Measurements from ENCODE around the gene FADS3. TPM values are rescaled to one million over a fixed set of nuclear protein-coding genes. Genes with fewer than 3 reads are reported as not detected.

FADS3 gene
- total RNA-seq, 1 donor, result 127 TPM

DNA sequence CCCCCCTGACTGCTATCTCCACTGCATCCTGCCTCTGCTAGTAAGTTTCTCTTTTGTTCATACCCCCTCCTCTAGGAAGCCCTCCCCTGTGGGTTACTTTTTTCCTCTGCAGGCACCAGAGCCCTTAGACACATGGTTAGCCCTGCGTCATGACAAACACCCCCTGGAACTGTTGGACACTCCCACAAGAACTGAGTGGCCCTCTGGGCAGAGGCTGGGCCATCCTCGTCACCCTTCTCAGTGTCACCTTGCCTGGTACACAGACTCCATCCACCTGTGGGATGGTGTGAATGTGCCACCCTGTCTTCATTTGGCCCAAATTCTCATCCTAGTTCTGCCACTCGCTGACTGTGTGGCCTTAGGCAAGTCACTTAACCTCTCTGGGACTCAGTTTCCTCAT is 30.1 kb upstream of the FADS3 start:
- DNase-seq (ENCODE audit: insufficient read length, low spot score, missing footprints), result peak; percentile 49
- Histone ChIP-seq H3K79me2 (ENCODE audit: insufficient read depth, low read length) (peaks cover 1% of the 10 kb centered on the region), H3K36me3 (ENCODE audit: insufficient read depth, low read length) (no peaks in the 10 kb centered on the region), H3K4me2 (ENCODE audit: insufficient read depth, low read length) (no peak overlapping the region), H3K4me3 (ENCODE audit: insufficient read depth, low read length) (no peak overlapping the region), H4K20me1 (ENCODE audit: insufficient read depth, low read length) (no peaks in the 10 kb centered on the region), H2AFZ (ENCODE audit: low read length) (no peak overlapping the region), H3K4me1 (ENCODE audit: insufficient read depth, low read length) (peaks cover 11% of the 10 kb centered on the region), H3K9me3 (ENCODE audit: low read depth, low read length) (no peaks in the 10 kb centered on the region), H3K27me3 (ENCODE audit: insufficient read depth, low read length) (peaks cover 10% of the 10 kb centered on the region), H3K27ac (ENCODE audit: low read depth, low read length) (no peak overlapping the region)
- TF ChIP-seq, protein P1, sequence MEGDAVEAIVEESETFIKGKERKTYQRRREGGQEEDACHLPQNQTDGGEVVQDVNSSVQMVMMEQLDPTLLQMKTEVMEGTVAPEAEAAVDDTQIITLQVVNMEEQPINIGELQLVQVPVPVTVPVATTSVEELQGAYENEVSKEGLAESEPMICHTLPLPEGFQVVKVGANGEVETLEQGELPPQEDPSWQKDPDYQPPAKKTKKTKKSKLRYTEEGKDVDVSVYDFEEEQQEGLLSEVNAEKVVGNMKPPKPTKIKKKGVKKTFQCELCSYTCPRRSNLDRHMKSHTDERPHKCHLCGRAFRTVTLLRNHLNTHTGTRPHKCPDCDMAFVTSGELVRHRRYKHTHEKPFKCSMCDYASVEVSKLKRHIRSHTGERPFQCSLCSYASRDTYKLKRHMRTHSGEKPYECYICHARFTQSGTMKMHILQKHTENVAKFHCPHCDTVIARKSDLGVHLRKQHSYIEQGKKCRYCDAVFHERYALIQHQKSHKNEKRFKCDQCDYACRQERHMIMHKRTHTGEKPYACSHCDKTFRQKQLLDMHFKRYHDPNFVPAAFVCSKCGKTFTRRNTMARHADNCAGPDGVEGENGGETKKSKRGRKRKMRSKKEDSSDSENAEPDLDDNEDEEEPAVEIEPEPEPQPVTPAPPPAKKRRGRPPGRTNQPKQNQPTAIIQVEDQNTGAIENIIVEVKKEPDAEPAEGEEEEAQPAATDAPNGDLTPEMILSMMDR (IDR thresholded peaks at IDR 0.05; ENCODE audit: extremely low read depth, low read depth, low read length), result no peak

DNA sequence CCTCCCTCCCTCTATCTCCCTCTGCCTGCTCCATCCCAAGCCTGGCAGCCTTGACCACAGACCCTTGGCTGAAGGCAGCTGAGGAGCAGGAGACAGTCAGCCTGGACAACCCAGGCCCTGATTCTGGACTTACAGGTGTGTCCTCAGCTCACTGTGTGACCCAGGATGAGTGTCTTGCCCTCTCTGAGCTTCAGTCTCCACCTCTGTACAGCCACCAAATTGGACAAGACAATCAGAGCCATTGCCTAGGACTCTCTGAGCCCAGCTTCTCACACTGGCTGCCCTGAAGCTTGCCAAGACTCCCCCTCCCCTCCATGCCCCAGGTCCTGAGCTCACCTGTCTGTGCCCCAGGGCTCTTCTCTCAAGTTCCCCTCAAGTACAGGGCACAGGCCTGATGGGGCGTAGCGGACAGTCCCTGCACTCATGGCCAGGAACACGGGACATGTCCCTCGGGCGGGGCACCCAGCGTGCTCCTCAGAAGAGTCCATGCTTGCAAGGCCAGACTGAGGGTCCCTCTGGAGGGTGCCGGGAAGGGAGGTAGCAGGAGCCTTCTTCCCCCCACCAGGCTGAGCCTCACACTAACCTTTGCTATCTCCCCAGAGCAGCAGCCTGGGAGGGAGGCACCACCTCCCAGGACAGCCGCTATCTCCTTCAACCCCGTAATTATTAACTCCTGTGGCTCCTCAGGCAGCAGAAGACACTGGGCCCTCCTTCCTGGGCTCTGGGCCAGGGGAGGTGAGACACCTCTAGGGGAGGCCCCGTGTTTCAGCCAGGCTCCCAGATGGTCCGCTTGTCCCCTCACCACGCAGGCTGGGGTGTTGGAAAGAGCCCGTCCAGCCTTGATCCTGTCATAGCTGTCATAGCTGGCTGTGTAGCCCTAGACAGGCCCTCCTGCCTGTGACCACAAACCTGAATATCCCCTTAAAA is 28.6 kb upstream of the FADS3 start:
- H2AFZ ChIP-seq (ENCODE audit: low read length), result no peak overlapping the region
- no peaks in the 10 kb centered on the region for H4K20me1 ChIP-seq (ENCODE audit: insufficient read depth, low read length)
- H3K36me3 ChIP-seq (ENCODE audit: insufficient read depth, low read length), result no peaks in the 10 kb centered on the region
- no peak overlapping the region for H3K4me3 ChIP-seq (ENCODE audit: insufficient read depth, low read length)
- peaks cover 10% of the 10 kb centered on the region for H3K27me3 ChIP-seq (ENCODE audit: insufficient read depth, low read length)
- H3K27ac ChIP-seq (ENCODE audit: low read depth, low read length), result no peak overlapping the region
- TF ChIP-seq, protein P1 (IDR thresholded peaks at IDR 0.05; ENCODE audit: extremely low read depth, low read depth, low read length), result no peak
- peaks cover 3% of the 10 kb centered on the region for H3K79me2 ChIP-seq (ENCODE audit: insufficient read depth, low read length)
- no peaks in the 10 kb centered on the region for H3K9me3 ChIP-seq (ENCODE audit: low read depth, low read length)
- DNase-seq (ENCODE audit: insufficient read length, low spot score, missing footprints), result peak; percentile 29
- H3K4me2 ChIP-seq (ENCODE audit: insufficient read depth, low read length), result no peak overlapping the region
- peaks cover 11% of the 10 kb centered on the region for H3K4me1 ChIP-seq (ENCODE audit: insufficient read depth, low read length)

DNA sequence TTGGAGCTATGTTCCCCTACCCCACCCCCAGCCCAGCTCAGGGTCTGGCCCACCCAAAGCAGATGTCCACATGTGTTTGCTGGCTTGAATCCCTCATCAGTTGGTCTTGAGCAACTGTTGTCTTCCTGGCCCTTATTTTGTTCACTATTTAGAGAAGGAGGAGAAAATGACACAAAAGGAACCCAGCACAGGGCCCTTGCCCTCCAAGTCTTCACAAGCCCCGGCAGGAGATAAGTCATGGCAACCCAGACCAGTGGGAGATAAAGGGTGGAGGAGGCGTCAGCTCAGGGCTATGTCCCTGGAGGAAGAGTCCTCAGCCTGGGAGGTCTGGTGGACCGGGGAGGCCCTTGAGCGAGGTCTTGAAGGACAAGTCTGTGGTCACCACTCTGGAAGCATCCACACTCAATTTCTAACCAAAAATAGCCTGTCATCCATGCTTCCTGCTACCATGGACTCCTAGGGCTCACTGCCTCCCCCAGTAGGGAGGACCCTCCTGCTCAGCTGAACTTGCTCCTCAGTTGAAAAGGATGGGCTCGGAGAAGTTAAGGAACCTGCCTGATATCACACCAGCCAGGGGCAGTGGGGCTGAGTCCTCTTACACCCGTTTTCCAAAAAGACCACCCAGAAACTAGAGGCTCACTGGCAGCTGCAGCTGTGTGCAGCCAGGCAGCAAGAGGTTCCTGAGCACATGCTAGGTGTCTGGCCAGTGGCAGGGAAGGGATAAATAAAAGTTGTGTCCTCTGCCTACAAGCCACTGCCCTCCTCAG is 27.8 kb upstream of the FADS3 start:
- Histone ChIP-seq H3K4me3 (ENCODE audit: insufficient read depth, low read length) (no peak overlapping the region), H4K20me1 (ENCODE audit: insufficient read depth, low read length) (no peaks in the 10 kb centered on the region), H3K4me2 (ENCODE audit: insufficient read depth, low read length) (no peak overlapping the region), H2AFZ (ENCODE audit: low read length) (no peak overlapping the region), H3K27me3 (ENCODE audit: insufficient read depth, low read length) (peaks cover 10% of the 10 kb centered on the region), H3K27ac (ENCODE audit: low read depth, low read length) (no peak overlapping the region), H3K36me3 (ENCODE audit: insufficient read depth, low read length) (no peaks in the 10 kb centered on the region), H3K79me2 (ENCODE audit: insufficient read depth, low read length) (peaks cover 3% of the 10 kb centered on the region), H3K4me1 (ENCODE audit: insufficient read depth, low read length) (peaks cover 11% of the 10 kb centered on the region), H3K9me3 (ENCODE audit: low read depth, low read length) (no peaks in the 10 kb centered on the region)
- TF ChIP-seq, protein P1 (IDR thresholded peaks at IDR 0.05; ENCODE audit: extremely low read depth, low read depth, low read length), result no peak
- DNase-seq (ENCODE audit: insufficient read length, low spot score, missing footprints), result peak; percentile 86

Data from osteoblast (primary cell).